MM.1S (cell line): ENCODE data around the gene CDK17.

ENCODE experiments used
- EZH2 ChIP-seq: fragments of 300-600 bp; sonication (generic); optimal IDR thresholded peaks from 2 replicates; pipeline ENCODE3; 2017; ENCODE audit warnings: low read depth, mild to moderate bottlenecking, antibody characterized with exemption, low read length, mixed read lengths
- EZH2phosphoT487 ChIP-seq: fragments of 300-600 bp; sonication (generic); IDR thresholded peaks from 2 replicates; pipeline ENCODE4 v1.6.1; 2018; ENCODE audit warnings: antibody characterized with exemption, low read length
- TF ChIP-seq, protein P1 (sequence below): fragments of 300-600 bp; sonication (generic); IDR thresholded peaks from 2 replicates; pipeline ENCODE4 v1.5.1; 2016; ENCODE audit warnings: antibody characterized with exemption, low read length, mixed read lengths

- TF ChIP-seq, protein P1, sequence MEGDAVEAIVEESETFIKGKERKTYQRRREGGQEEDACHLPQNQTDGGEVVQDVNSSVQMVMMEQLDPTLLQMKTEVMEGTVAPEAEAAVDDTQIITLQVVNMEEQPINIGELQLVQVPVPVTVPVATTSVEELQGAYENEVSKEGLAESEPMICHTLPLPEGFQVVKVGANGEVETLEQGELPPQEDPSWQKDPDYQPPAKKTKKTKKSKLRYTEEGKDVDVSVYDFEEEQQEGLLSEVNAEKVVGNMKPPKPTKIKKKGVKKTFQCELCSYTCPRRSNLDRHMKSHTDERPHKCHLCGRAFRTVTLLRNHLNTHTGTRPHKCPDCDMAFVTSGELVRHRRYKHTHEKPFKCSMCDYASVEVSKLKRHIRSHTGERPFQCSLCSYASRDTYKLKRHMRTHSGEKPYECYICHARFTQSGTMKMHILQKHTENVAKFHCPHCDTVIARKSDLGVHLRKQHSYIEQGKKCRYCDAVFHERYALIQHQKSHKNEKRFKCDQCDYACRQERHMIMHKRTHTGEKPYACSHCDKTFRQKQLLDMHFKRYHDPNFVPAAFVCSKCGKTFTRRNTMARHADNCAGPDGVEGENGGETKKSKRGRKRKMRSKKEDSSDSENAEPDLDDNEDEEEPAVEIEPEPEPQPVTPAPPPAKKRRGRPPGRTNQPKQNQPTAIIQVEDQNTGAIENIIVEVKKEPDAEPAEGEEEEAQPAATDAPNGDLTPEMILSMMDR = no peak
- TF ChIP-seq EZH2phosphoT487 (no peak), EZH2 (no peak)
Measured at GRCh38 chr12:96303653-96304052, 96.6 kb downstream of the CDK17 start.
